Esophagus muscularis mucosa (tissue), 4 donors: Measurements from ENCODE around the gene SRMS.

ENCODE experiments used
- CTCF ChIP-seq, 3 experiments: fragments of 200-600 bp in 2 of 3; fragments of 450-650 bp in 1 of 3; sonication (generic) in 2 of 3; IDR thresholded peaks; one replicate each; pipeline ENCODE4 v1.5.1; 2017 to 2019; ENCODE audit warnings: antibody characterized with exemption in 3 of 3, mild to moderate bottlenecking in 2 of 3, moderate library complexity in 1 of 3
- EP300 ChIP-seq: sonication (generic); formaldehyde crosslinking; IDR thresholded peaks from one replicate; pipeline ENCODE4 v1.6.1; 2017; ENCODE audit warnings: antibody characterized with exemption
- POLR2A ChIP-seq: fragments of 450-650 bp; IDR thresholded peaks from one replicate; pipeline ENCODE4 v1.6.1; 2017; ENCODE audit warnings: antibody characterized with exemption, moderate library complexity, mild to moderate bottlenecking, low read depth

- peak; percentile 18 to 40 (median 31) for TF ChIP-seq CTCF (IDR thresholded peaks at IDR 0.05)
- TF ChIP-seq EP300, result no peak
- TF ChIP-seq POLR2A, result no peak
Observed at GRCh38 chr20:63519668-63520503, 27.7 kb downstream of the SRMS start.
